MM.1S (cell line): ENCODE results near the gene ATXN3L.

Source experiments
- DNase-seq: peaks from one replicate; pipeline ENCODE4 v3.0.0-alpha.2; 2015
- H2AFZ ChIP-seq: fragments of 300-600 bp; sonication (generic); 2 replicates; pipeline ENCODE4 v1.6.0; 2016; ENCODE audit warnings: antibody characterized with exemption, low read length
- H3F3A ChIP-seq: fragments of 300-600 bp; sonication (generic); 2 replicates; pipeline ENCODE4 v1.6.1; 2016; ENCODE audit warnings: mild to moderate bottlenecking, antibody characterized with exemption, low read length, moderate library complexity, mixed read lengths; ENCODE audit not compliant: insufficient read depth
- H3K27ac ChIP-seq: fragments of 300-600 bp; sonication (generic); 2 replicates; pipeline ENCODE4 v1.5.1; 2016; ENCODE audit warnings: mild to moderate bottlenecking, low read length
- H3K27me3 ChIP-seq: fragments of 300-600 bp; sonication (generic); replicated peaks from 2 replicates; pipeline ENCODE4 v1.6.0; 2016; ENCODE audit warnings: low read length; ENCODE audit not compliant: insufficient read depth
- H3K36me3 ChIP-seq: fragments of 300-600 bp; sonication (generic); replicated peaks from 2 replicates; pipeline ENCODE4 v1.6.1; 2016; ENCODE audit warnings: mild to moderate bottlenecking, low read length, mixed read lengths; ENCODE audit not compliant: insufficient read depth
- H3K4me1 ChIP-seq: fragments of 300-600 bp; sonication (generic); 2 replicates; pipeline ENCODE4 v1.6.1; 2016; ENCODE audit warnings: low read length, mixed read lengths
- H3K4me2 ChIP-seq: fragments of 300-600 bp; sonication (generic); 2 replicates; pipeline ENCODE4 v1.6.0; 2016; ENCODE audit warnings: low read depth, low read length
- H3K4me3 ChIP-seq: fragments of 300-600 bp; sonication (generic); 2 replicates; pipeline ENCODE4 v1.5.1; 2016; ENCODE audit warnings: low read length, mixed read lengths
- H3K79me2 ChIP-seq: fragments of 300-600 bp; sonication (generic); 2 replicates; pipeline ENCODE4 v1.6.1; 2016; ENCODE audit warnings: mixed run types, low read length, mixed read lengths
- H3K9ac ChIP-seq: fragments of 300-600 bp; sonication (generic); 2 replicates; pipeline ENCODE4 v1.6.1; 2016; ENCODE audit warnings: low read length, mixed read lengths
- H3K9me2 ChIP-seq: fragments of 300-600 bp; sonication (generic); replicated peaks from 2 replicates; pipeline ENCODE4 v1.6.1; 2016; ENCODE audit warnings: mild to moderate bottlenecking, low read length, mixed read lengths; ENCODE audit not compliant: insufficient read depth
- H3K9me3 ChIP-seq: fragments of 300-600 bp; sonication (generic); replicated peaks from 2 replicates; pipeline ENCODE4 v1.6.1; 2016; ENCODE audit warnings: mild to moderate bottlenecking, low read length, mixed read lengths; ENCODE audit not compliant: insufficient read depth
- H4K20me1 ChIP-seq: fragments of 300-600 bp; sonication (generic); 2 replicates; pipeline ENCODE4 v1.6.1; 2016; ENCODE audit warnings: mild to moderate bottlenecking, low read length, moderate library complexity, mixed read lengths; ENCODE audit not compliant: insufficient read depth
- EZH2 ChIP-seq: fragments of 300-600 bp; sonication (generic); optimal IDR thresholded peaks from 2 replicates; pipeline ENCODE3; 2017; ENCODE audit warnings: low read depth, mild to moderate bottlenecking, antibody characterized with exemption, low read length, mixed read lengths
- EZH2phosphoT487 ChIP-seq: fragments of 300-600 bp; sonication (generic); IDR thresholded peaks from 2 replicates; pipeline ENCODE4 v1.6.1; 2018; ENCODE audit warnings: antibody characterized with exemption, low read length
- TF ChIP-seq, protein P1 (sequence below): fragments of 300-600 bp; sonication (generic); IDR thresholded peaks from 2 replicates; pipeline ENCODE4 v1.5.1; 2016; ENCODE audit warnings: antibody characterized with exemption, low read length, mixed read lengths

ATXN3L gene

DNA sequence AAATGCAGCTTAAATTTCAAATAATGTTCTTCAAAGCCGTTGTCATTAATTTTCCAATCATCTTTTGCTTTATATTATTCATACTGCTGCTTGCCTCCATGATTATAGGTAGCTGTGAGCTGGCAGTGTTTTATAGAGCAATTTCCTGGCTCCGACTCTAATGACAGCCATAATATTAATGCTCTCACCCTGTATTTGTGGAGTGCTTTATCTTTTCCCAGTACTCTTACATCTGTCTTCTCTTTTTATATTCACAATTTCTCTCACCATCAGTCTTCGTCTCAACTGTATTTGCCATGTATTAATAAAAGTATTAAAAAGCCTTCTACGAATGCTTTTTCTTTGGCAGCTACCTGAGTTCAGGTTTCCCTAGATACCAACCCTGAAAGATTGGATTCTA, 21.0 kb downstream of the ATXN3L start:
- Histone ChIP-seq H3K27ac (no peak overlapping the region), H3K79me2 (no peaks in the 10 kb centered on the region), H3K27me3 (no peaks in the 10 kb centered on the region), H3K4me2 (no peak overlapping the region), H3K9me3 (no peaks in the 10 kb centered on the region), H3K9ac (no peak overlapping the region), H2AFZ (no peak overlapping the region), H3F3A (no peaks in the 10 kb centered on the region), H3K4me1 (no peaks in the 10 kb centered on the region), H4K20me1 (no peaks in the 10 kb centered on the region), H3K9me2 (no peaks in the 10 kb centered on the region), H3K36me3 (no peaks in the 10 kb centered on the region), H3K4me3 (no peak overlapping the region)
- TF ChIP-seq, protein P1, sequence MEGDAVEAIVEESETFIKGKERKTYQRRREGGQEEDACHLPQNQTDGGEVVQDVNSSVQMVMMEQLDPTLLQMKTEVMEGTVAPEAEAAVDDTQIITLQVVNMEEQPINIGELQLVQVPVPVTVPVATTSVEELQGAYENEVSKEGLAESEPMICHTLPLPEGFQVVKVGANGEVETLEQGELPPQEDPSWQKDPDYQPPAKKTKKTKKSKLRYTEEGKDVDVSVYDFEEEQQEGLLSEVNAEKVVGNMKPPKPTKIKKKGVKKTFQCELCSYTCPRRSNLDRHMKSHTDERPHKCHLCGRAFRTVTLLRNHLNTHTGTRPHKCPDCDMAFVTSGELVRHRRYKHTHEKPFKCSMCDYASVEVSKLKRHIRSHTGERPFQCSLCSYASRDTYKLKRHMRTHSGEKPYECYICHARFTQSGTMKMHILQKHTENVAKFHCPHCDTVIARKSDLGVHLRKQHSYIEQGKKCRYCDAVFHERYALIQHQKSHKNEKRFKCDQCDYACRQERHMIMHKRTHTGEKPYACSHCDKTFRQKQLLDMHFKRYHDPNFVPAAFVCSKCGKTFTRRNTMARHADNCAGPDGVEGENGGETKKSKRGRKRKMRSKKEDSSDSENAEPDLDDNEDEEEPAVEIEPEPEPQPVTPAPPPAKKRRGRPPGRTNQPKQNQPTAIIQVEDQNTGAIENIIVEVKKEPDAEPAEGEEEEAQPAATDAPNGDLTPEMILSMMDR, result no peak
- no peak for TF ChIP-seq EZH2phosphoT487
- TF ChIP-seq EZH2, result no peak
- DNase-seq, result no peak

DNA sequence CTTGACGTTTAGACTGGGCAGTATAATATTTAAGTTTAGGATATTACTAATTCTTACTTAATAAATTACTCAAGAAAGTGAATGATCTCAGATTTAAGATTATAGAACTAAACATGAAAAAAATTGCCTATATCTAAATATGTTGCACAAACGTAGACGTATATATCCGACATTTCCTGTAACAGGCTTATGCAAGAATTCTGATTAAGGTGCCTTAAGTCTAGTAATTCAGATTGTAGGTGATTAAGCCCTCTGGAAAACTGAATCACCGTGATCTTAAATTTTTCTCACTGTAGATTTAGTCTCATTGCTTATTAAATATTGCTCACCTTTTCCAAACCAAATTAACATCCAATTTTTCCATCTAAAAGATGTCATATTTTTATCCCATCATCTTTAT, 24.0 kb downstream of the ATXN3L start:
- no peak overlapping the region for H3K27ac ChIP-seq
- TF ChIP-seq EZH2 (no peak), EZH2phosphoT487 (no peak)
- TF ChIP-seq, protein P1, result no peak

DNA sequence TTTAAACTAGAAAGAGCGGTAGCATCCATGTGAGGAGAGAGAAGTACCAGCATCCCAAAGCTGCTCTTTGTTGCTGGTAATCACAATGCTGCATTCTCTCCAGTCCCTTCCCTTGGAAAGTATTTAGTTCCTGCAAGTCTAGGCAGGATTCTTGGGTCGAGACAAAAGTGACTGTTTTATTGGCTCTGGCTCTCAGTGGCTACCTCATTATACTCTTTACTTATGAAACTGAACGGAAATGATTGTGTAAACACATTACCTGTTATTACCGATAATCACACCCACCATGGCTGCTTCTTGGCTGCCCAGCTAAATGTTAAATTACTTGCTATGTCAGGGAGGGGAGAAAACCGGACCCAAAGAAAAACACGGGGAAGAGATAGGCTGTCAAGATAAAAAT, 26.2 kb downstream of the ATXN3L start:
- Histone ChIP-seq H3F3A (no peaks in the 10 kb centered on the region), H2AFZ (no peak overlapping the region), H3K36me3 (no peaks in the 10 kb centered on the region), H3K9me3 (no peaks in the 10 kb centered on the region), H3K4me2 (no peak overlapping the region), H3K27ac (no peak overlapping the region), H3K9me2 (no peaks in the 10 kb centered on the region), H4K20me1 (no peaks in the 10 kb centered on the region), H3K79me2 (no peaks in the 10 kb centered on the region), H3K27me3 (no peaks in the 10 kb centered on the region), H3K9ac (no peak overlapping the region), H3K4me1 (no peaks in the 10 kb centered on the region), H3K4me3 (no peak overlapping the region)
- TF ChIP-seq EZH2, result no peak
- DNase-seq, result no peak

More for the DNA sequence above, 24.0 kb downstream of the ATXN3L start:
- no peak overlapping the region for H3K4me2 ChIP-seq
- no peaks in the 10 kb centered on the region for H4K20me1 ChIP-seq
- no peak overlapping the region for H3K4me3 ChIP-seq
- no peak overlapping the region for H2AFZ ChIP-seq
- no peaks in the 10 kb centered on the region for H3K9me3 ChIP-seq
- H3K79me2 ChIP-seq, result no peaks in the 10 kb centered on the region
- no peaks in the 10 kb centered on the region for H3K36me3 ChIP-seq
- H3K4me1 ChIP-seq, result no peaks in the 10 kb centered on the region
- no peak overlapping the region for H3K9ac ChIP-seq
- no peaks in the 10 kb centered on the region for H3F3A ChIP-seq
- DNase-seq, result no peak
- H3K27me3 ChIP-seq, result no peaks in the 10 kb centered on the region
- no peaks in the 10 kb centered on the region for H3K9me2 ChIP-seq

DNA sequence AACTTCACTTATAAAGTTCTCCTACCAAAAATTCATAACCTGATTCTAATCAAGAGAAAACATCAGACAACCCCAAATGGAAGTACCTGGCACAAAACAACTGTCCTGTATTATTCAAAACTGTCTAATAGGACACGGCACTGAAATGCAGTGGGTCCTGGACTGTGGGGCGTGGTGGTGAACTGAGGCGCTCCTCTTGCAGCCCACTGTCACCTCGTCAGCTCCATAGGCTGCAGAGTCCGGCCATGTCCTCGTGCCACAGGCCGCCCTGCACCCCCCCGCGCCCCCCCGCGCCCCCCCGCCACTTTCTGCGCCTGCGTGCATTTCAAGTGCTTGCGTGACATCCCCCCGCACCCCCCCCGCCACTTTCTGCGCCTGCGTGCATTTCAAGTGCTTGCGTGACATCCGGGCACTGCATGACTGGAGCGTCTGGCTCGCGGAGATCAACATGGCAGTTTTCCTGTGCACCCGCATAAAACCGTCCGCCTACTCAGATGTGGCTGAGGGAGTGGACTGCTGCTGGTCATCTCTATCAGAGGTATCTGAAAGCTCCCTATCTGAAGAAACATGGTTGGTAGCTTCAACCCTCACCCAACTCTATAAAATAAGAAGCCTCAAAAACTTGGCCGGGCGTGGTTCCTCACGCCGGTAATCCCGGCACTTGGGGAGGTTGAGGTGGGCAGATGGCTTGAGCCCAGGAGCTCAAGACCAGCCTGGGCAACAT, 28.8 kb downstream of the ATXN3L start:
- no peak overlapping the region for H3K27ac ChIP-seq
- TF ChIP-seq EZH2phosphoT487 (no peak), EZH2 (no peak)
- TF ChIP-seq, protein P1, result no peak
- no peak overlapping the region for H2AFZ ChIP-seq
- no peaks in the 10 kb centered on the region for H3K9me2 ChIP-seq
- H3K27me3 ChIP-seq, result no peaks in the 10 kb centered on the region
- H3K9ac ChIP-seq, result no peak overlapping the region
- no peaks in the 10 kb centered on the region for H3K9me3 ChIP-seq
- H3K36me3 ChIP-seq, result no peaks in the 10 kb centered on the region
- H3K4me1 ChIP-seq, result peaks cover 13% of the 10 kb centered on the region
- no peak overlapping the region for H3K4me2 ChIP-seq
- no peaks in the 10 kb centered on the region for H4K20me1 ChIP-seq
- H3F3A ChIP-seq, result no peaks in the 10 kb centered on the region
- no peak overlapping the region for H3K4me3 ChIP-seq
- H3K79me2 ChIP-seq, result no peaks in the 10 kb centered on the region
- DNase-seq, result no peak
